Vagina (tissue), 2 donors: ENCODE results near the gene TBC1D22A. TPM values are rescaled to one million over a fixed set of nuclear protein-coding genes. Genes with fewer than 3 reads are reported as not detected.

Experiments used
- DNase-seq, 2 donors: peaks; one replicate each; pipeline ENCODE4 v3.0.0-alpha.2; 2017; ENCODE audit errors: extremely low spot score in 2 of 2
- H3K27ac ChIP-seq: fragments of 200-600 bp; sonication (generic); one replicate; pipeline ENCODE4 v1.5.1; 2019
- H3K27me3 ChIP-seq: fragments of 200-600 bp; sonication (generic); one replicate; pipeline ENCODE4 v1.5.1; 2019
- H3K36me3 ChIP-seq, 2 donors: fragments of 200-600 bp; sonication (generic); one replicate each; pipeline ENCODE4 v1.5.1; 2017 to 2019
- H3K4me1 ChIP-seq: fragments of 200-600 bp; sonication (generic); one replicate; pipeline ENCODE4 v1.5.1; 2019
- H3K4me3 ChIP-seq, 2 donors: fragments of 200-600 bp; sonication (generic); 1 replicate in 1 of 2; 2 replicates in 1 of 2; pipeline ENCODE4 v1.5.1; 2016 to 2019
- H3K9me3 ChIP-seq: fragments of 200-600 bp; sonication (generic); one replicate; pipeline ENCODE4 v1.5.1; 2019
- POLR2A ChIP-seq, 2 donors: fragments of 450-650 bp; IDR thresholded peaks; one replicate each; pipeline ENCODE4 v1.6.1; 2017; ENCODE audit warnings: antibody characterized with exemption in 2 of 2, mild to moderate bottlenecking in 2 of 2, moderate library complexity in 2 of 2
- POLR2AphosphoS5 ChIP-seq, 2 donors: sonication (generic); formaldehyde crosslinking; IDR thresholded peaks; one replicate each; pipeline ENCODE4 v1.9.0; 2017; ENCODE audit warnings: antibody characterized with exemption in 2 of 2, mild to moderate bottlenecking in 2 of 2, low read depth in 1 of 2; ENCODE audit not compliant: insufficient read depth in 1 of 2
- intact Hi-C: fragments of 100-400 bp; cut with DNase I; formaldehyde crosslinking; loops from one replicate; pipeline ENCODE4 v1.15.1; 2023
- total RNA-seq: library from RNA; depleted of rRNA; stranded (reverse); fragments of >200 nt; gene quantifications from one replicate; pipeline ENCODE4 v1.2.3, GENCODE V29; 2016
- TF ChIP-seq, protein P1 (sequence below), 3 experiments: fragments of 450-650 bp in 2 of 3; fragments of 200-600 bp in 1 of 3; sonication (generic) in 1 of 3; IDR thresholded peaks; one replicate each; pipeline ENCODE4 v1.5.1; 2017 to 2019; ENCODE audit warnings: antibody characterized with exemption in 3 of 3, mild to moderate bottlenecking in 2 of 3, moderate library complexity in 2 of 3

TBC1D22A gene
- total RNA-seq, 1 donor from 2014 or later: 38.3 TPM

DNA sequence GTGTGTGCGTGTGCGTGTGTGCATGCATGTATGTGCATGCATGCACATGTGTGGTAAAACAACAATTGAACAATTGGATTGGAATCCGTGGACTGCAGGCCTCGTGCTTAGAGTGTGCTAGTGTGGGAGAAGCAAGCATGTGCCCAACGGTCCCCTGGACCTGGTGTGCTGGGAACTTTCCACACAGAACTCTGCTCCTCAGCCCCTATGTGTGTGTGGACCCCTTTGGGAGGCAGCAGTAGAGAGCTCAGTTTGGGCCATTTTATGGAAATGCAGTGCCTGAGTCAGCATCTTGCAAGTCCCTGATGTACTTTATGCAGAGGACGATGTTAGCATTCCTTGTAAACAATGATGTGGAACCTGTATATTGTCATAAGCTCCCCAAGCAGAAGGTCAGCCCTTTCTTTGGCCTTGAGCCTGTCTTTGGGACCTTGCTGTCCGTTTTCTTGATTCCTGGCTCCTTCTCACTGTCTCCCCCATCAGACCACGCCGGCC is 167.3 kb downstream of the TBC1D22A start:
- TF ChIP-seq, protein P1, sequence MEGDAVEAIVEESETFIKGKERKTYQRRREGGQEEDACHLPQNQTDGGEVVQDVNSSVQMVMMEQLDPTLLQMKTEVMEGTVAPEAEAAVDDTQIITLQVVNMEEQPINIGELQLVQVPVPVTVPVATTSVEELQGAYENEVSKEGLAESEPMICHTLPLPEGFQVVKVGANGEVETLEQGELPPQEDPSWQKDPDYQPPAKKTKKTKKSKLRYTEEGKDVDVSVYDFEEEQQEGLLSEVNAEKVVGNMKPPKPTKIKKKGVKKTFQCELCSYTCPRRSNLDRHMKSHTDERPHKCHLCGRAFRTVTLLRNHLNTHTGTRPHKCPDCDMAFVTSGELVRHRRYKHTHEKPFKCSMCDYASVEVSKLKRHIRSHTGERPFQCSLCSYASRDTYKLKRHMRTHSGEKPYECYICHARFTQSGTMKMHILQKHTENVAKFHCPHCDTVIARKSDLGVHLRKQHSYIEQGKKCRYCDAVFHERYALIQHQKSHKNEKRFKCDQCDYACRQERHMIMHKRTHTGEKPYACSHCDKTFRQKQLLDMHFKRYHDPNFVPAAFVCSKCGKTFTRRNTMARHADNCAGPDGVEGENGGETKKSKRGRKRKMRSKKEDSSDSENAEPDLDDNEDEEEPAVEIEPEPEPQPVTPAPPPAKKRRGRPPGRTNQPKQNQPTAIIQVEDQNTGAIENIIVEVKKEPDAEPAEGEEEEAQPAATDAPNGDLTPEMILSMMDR (IDR thresholded peaks at IDR 0.05): no peak
- no peak for TF ChIP-seq POLR2A (IDR thresholded peaks at IDR 0.05)
- no peak for TF ChIP-seq POLR2AphosphoS5 (IDR thresholded peaks at IDR 0.05; ENCODE audit: insufficient read depth in 1 of 2, low read depth in 1 of 2)
- DNase-seq: peak in 1 of 2 donors; percentile 56

DNA sequence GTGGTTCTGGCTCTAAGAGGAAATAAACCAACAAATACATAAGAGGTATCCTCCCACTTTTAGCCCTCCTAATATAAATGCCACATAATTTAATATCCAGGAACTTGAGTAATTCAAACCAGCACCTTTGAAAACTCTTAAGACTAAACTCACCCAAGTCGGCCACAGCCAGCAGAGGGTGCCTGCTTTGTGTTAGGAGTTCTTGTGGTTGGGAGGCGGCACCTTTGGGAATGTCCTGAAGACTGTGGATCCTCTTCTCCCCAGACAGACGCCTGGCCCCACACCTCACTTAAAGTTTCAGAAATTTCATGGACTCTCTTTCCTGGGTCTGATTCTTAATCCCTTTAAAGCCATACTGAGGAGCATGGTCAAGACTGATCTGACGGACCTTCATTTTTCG is 169.0 kb downstream of the TBC1D22A start:
- DNase-seq: no peak

More for the DNA sequence above, 167.3 kb downstream of the TBC1D22A start:
- H3K36me3 ChIP-seq: no peaks in the 10 kb centered on the region
- H3K4me3 ChIP-seq: no peak overlapping the region
- H3K4me1 ChIP-seq: peaks cover 5% of the 10 kb centered on the region
- no peak overlapping the region for H3K27ac ChIP-seq
- H3K27me3 ChIP-seq: no peaks in the 10 kb centered on the region
- intact Hi-C loops: no loop called here
- H3K9me3 ChIP-seq: no peaks in the 10 kb centered on the region

DNA sequence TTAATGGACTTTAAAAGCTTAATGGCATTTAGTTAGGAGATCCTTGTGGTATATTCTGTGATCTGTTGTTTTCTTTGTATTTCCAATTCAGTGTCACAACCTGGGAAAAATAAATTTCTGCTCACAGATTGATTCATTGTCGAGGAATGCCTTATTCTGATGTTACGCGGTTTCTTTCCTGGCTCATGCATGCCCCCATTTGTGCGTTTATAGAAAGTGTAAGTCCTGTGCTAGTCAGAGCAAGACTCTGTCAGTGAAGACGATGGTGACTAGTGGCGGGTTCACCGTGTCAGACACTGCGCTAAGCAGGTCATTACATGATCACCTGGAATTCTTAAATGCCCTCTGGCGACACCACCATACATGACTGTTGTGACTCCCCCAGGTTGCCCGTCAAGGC is 169.4 kb downstream of the TBC1D22A start:
- H3K9me3 ChIP-seq: no peaks in the 10 kb centered on the region
- H3K27ac ChIP-seq: no peak overlapping the region
- intact Hi-C loops: no loop called here
- peaks cover 25% of the 10 kb centered on the region for H3K4me1 ChIP-seq
- DNase-seq: no peak
- H3K36me3 ChIP-seq: no peaks in the 10 kb centered on the region
- H3K27me3 ChIP-seq: no peaks in the 10 kb centered on the region
- H3K4me3 ChIP-seq: no peak overlapping the region
- TF ChIP-seq, protein P1 (IDR thresholded peaks at IDR 0.05): no peak
- TF ChIP-seq POLR2AphosphoS5 (IDR thresholded peaks at IDR 0.05; ENCODE audit: insufficient read depth in 1 of 2, low read depth in 1 of 2): no peak
- TF ChIP-seq POLR2A (IDR thresholded peaks at IDR 0.05): no peak

More for the DNA sequence above, 169.0 kb downstream of the TBC1D22A start:
- H3K9me3 ChIP-seq: no peaks in the 10 kb centered on the region
- intact Hi-C loops: no loop called here
- no peak overlapping the region for H3K27ac ChIP-seq
- no peak for TF ChIP-seq POLR2A (IDR thresholded peaks at IDR 0.05)
- no peaks in the 10 kb centered on the region for H3K27me3 ChIP-seq
- no peak overlapping the region for H3K4me3 ChIP-seq
- peaks cover 20% of the 10 kb centered on the region for H3K4me1 ChIP-seq
- no peaks in the 10 kb centered on the region for H3K36me3 ChIP-seq

DNA sequence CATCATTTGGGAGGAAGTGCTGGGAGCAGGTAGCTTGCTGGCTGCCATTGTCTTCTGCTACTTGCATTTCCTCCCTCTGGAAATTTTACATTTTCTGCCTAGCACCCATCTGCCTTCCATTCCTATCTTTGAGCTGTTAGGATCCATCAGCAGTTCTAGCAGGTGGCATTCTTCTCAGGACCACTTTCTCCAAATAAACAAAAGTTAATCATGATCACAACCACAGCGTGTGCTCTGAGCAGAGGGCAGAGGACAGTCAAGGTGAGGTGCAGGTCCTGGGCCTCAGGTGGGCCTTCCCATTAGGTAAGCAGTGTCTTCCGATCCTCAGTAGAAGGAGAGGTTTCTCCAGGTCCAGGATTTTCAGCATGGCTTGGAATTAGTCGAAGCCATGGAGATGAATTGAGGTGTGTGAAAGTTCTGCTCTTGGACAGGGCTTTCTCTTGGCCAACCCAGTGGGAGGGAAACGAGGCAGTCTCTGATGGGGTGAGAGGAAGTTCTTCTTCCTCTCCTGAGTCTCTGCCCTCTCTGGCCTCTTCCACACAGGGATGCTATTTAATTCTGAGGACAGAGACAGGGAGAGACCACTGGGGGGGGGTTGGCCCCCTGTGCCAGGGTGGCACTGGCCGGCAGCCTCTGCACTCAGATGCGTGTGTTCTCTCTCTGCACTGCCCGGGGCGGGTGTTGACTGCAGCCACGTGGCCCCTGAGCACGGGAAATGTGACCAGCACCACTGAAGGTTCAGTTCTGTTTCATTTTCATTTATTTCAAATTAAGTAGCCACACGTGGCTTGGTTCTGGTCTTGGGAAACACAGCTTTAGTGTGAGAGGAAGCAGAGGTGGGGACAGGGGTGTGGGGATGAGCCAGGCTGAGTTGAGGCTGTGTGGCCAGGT is 170.8 kb downstream of the TBC1D22A start:
- Histone ChIP-seq H3K27ac (no peak overlapping the region), H3K36me3 (no peaks in the 10 kb centered on the region), H3K9me3 (no peaks in the 10 kb centered on the region), H3K4me1 (peaks cover 25% of the 10 kb centered on the region), H3K4me3 (no peak overlapping the region), H3K27me3 (no peaks in the 10 kb centered on the region)
- TF ChIP-seq, protein P1 (IDR thresholded peaks at IDR 0.05): no peak
- no peak for TF ChIP-seq POLR2AphosphoS5 (IDR thresholded peaks at IDR 0.05; ENCODE audit: insufficient read depth in 1 of 2, low read depth in 1 of 2)
- TF ChIP-seq POLR2A (IDR thresholded peaks at IDR 0.05): no peak
- intact Hi-C loops: no loop called here
- no peak for DNase-seq

DNA sequence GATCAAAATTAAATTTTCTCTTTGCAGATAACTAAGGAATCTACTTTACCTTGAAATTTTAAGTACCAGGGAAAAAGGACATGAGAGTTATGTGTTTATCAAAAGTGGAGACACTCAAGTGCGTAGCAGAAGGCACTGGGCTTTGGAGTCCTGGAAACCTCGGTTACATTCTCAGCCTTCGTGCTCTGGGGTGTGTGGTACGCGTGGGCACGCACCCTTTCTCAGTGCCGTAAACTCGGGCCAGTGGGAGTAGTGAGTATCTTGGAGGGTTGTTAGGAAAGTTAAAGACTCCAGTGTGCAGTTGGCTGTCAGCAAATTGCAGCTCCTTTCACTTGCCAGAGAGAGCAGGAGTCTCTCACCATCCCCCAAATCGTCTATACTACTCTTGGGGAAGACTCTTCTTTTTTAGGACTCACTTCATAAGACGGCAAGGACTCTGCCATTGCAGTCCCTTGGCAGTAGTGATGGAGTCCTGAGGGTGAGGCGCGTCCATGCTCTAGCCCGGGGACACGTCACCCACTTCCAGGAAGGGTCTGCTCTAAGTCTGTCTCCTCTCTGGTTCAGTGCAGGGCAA is 171.8 kb downstream of the TBC1D22A start:
- Histone ChIP-seq H3K27ac (no peak overlapping the region), H3K9me3 (no peaks in the 10 kb centered on the region), H3K36me3 (no peaks in the 10 kb centered on the region), H3K27me3 (no peaks in the 10 kb centered on the region), H3K4me3 (no peak overlapping the region), H3K4me1 (peaks cover 25% of the 10 kb centered on the region)
- no peak for DNase-seq
- intact Hi-C loops: no loop called here
- TF ChIP-seq POLR2A (IDR thresholded peaks at IDR 0.05) (no peak), POLR2AphosphoS5 (IDR thresholded peaks at IDR 0.05; ENCODE audit: insufficient read depth in 1 of 2, low read depth in 1 of 2) (no peak)
- TF ChIP-seq, protein P1 (IDR thresholded peaks at IDR 0.05): no peak
